WERI-Rb-1 (cell line): ENCODE data around the gene DPEP2.
"Not testable (repeated sequence)": the region's sequence is repeated elsewhere in the genome, so short reads cannot be mapped to it uniquely, and the experiment has no call there.

Experiments
- DNase-seq: peaks from one replicate; pipeline ENCODE4 v3.0.0-alpha.2; 2020
- H3K27ac ChIP-seq: fragments of 250-450 bp; sonication (Bioruptor Pico); 2 replicates; pipeline ENCODE4 v1.5.1; 2020; ENCODE audit warnings: mild to moderate bottlenecking, moderate library complexity
- H3K27me3 ChIP-seq: fragments of 250-450 bp; sonication (Bioruptor Pico); 2 replicates; pipeline ENCODE4 v1.5.1; 2021; ENCODE audit warnings: mild to moderate bottlenecking, low read depth, moderate library complexity; ENCODE audit not compliant: insufficient read depth, severe bottlenecking
- H3K36me3 ChIP-seq: fragments of 250-450 bp; sonication (Bioruptor Pico); 2 replicates; pipeline ENCODE4 v1.5.1; 2020; ENCODE audit warnings: mild to moderate bottlenecking, moderate library complexity
- H3K4me3 ChIP-seq: 2 replicates; pipeline ENCODE4 v1.5.1; 2011; ENCODE audit warnings: low read depth, mild to moderate bottlenecking, control low read depth, low read length
- H3K9me3 ChIP-seq: fragments of 250-450 bp; sonication (Bioruptor Pico); 2 replicates; pipeline ENCODE4 v1.5.1; 2021; ENCODE audit warnings: mild to moderate bottlenecking, moderate library complexity; ENCODE audit not compliant: severe bottlenecking
- TF ChIP-seq, protein P1 (sequence below): IDR thresholded peaks from 2 replicates; pipeline ENCODE4 v1.5.1; 2011; ENCODE audit warnings: low read depth, mild to moderate bottlenecking, control low read depth, inconsistent platforms, low read length

The DPEP2 gene

DNA sequence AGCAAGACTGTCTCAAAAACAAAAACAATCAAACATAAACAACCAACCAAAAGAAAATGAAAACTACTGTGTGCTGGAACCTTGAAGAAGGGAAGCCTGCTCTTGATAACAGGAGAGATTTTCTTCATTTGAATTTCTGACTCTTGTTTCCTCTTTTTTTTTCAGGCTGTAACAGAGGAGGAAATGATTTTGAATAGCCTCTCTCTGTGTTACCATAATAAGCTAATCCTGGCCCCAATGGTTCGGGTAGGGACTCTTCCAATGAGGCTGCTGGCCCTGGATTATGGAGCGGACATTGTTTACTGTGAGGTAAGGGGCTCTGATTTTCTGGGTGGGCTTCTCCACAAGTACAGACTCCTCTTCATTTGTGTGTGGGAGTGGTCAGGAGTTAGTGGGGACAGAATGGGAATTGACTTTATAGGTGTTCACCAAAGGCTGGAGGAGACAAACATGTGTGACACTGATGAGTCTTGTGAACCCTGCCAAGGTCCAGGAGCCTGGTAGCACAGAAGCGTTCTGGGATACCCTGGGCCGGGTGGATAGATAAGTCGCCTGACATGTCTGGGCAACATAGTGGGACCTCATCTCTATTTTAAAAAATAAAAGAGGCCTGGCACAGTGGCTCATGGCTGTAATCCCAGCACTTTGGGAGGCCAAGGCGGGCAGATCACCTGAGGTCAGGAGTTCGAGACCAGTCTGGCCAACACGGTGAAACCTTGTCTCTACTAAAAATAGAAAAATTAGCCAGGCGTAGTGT is 38.7 kb upstream of the DPEP2 start:
- H3K36me3 ChIP-seq = peaks cover 11% of the 10 kb centered on the region
- no peaks in the 10 kb centered on the region for H3K27me3 ChIP-seq
- TF ChIP-seq, protein P1, sequence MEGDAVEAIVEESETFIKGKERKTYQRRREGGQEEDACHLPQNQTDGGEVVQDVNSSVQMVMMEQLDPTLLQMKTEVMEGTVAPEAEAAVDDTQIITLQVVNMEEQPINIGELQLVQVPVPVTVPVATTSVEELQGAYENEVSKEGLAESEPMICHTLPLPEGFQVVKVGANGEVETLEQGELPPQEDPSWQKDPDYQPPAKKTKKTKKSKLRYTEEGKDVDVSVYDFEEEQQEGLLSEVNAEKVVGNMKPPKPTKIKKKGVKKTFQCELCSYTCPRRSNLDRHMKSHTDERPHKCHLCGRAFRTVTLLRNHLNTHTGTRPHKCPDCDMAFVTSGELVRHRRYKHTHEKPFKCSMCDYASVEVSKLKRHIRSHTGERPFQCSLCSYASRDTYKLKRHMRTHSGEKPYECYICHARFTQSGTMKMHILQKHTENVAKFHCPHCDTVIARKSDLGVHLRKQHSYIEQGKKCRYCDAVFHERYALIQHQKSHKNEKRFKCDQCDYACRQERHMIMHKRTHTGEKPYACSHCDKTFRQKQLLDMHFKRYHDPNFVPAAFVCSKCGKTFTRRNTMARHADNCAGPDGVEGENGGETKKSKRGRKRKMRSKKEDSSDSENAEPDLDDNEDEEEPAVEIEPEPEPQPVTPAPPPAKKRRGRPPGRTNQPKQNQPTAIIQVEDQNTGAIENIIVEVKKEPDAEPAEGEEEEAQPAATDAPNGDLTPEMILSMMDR = no peak
- no peak overlapping the region for H3K4me3 ChIP-seq
- no peak overlapping the region for H3K27ac ChIP-seq
- no peaks in the 10 kb centered on the region for H3K9me3 ChIP-seq
- DNase-seq = no peak

DNA sequence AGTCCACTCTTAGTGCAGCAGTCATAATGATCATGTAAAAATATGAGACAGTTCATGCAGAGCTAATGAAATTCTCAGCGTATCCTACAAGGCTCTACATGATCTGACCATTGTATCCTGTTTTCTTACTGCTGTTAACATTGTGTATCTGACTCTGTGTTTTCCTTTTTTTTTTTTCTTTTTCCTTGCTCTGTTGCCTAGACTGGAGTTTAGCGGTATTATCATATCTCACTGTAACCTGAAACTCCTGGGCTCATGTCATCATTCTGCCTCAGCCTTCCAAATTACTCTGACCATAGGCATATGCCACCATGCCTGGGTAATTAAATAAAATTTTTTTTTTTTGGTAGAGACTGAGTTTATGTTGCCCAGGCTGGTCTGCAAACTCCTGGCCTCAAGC is 35.9 kb upstream of the DPEP2 start:
- H3K36me3 ChIP-seq = peaks cover 4% of the 10 kb centered on the region
- no peak overlapping the region for H3K27ac ChIP-seq
- H3K27me3 ChIP-seq = no peaks in the 10 kb centered on the region
- no peak overlapping the region for H3K4me3 ChIP-seq
- TF ChIP-seq, protein P1 = no peak
- DNase-seq = no peak
- no peaks in the 10 kb centered on the region for H3K9me3 ChIP-seq

DNA sequence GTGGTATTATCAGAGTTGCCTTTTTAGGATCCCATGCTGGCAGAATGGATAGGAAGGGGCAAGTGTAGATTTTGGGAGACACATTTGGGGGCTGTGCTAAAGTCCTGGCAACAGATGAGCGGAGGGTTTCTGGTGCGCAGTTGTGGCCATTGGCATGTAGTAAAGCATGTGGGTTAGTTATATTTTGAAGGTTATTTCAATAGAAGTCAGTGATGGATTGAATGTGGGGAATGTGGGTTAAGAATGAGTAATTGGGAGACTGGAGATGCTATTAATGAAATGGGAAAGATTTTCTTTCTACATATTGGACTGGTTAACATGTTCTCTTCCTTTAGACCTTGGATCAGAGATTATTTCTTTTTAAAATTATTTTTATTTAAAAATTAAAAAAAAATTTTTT is 33.8 kb upstream of the DPEP2 start:
- DNase-seq = no peak
- TF ChIP-seq, protein P1 = no peak
- Histone ChIP-seq H3K4me3 (no peak overlapping the region), H3K27me3 (no peaks in the 10 kb centered on the region), H3K36me3 (0 out of 2 replicates have a peak, but pooled peaks cover 9% of the 10 kb centered on the region), H3K9me3 (no peaks in the 10 kb centered on the region), H3K27ac (no peak overlapping the region)

DNA sequence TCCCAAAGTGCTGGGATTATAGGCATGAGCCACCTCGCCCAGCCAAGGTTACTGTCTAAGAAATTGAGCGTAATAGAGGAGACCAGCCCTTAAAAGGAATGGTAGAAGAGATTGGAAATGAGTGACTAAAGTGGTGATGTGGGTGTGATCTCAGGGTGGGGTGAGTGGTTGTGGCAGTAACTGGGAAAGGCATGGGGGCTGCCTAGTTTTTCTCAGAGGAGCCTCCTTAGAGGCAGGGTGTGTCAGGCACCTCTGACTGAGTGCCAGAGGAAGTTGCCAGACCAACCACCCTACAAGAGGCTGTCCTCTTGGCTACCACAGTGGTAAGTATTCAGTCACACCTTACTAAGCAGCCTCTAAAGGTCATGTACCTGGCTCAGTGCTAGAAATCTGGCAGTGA is 32.7 kb upstream of the DPEP2 start:
- Histone ChIP-seq H3K9me3 (no peaks in the 10 kb centered on the region), H3K36me3 (peaks cover 20% of the 10 kb centered on the region), H3K27ac (peak overlapping the region; percentile 35), H3K27me3 (no peaks in the 10 kb centered on the region), H3K4me3 (no peak overlapping the region)
- DNase-seq = no peak
- TF ChIP-seq, protein P1 = no peak

DNA sequence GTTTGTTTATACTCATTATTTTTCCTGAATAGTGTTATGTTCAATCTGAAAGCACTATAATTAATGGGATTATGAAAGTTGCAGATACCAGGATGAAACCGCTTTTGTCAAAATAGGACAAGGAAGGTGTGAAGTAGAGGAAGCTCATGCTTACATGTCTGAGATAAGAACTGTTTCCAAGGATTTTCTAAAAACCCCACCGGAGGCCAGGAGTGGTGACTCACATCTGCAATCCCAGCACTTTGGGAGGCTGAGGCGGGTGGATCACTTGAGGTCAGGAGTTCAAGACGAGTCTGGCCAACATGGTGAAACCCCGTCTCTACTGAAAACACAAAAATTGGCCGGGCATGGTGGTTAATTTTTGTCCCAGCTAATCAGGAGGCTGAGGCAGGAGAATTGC is 30.8 kb upstream of the DPEP2 start:
- H3K36me3 ChIP-seq = peaks cover 32% of the 10 kb centered on the region
- H3K27me3 ChIP-seq, H3K27ac ChIP-seq, DNase-seq, H3K4me3 ChIP-seq, H3K9me3 ChIP-seq: not testable (repeated sequence)

DNA sequence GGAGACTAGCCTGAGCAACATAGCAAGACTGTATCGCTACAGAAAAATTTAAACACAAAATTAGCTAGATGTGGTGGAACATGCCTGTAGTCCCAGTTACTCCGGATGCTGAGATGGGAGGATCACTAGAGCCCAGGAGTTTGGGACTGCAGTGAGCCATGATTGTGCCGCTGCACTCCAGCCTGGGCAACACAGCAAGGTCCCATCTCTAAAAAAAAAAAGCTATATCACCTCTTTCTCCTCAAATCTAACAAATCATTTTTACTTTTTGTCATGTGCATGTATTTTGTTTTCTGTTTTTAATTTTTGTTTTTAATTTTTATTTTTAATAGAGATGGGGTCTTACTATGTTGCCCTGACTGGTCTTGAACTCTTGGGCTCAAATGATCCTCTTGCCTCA is 29.7 kb upstream of the DPEP2 start:
- Histone ChIP-seq H3K36me3 (peaks cover 32% of the 10 kb centered on the region), H3K27me3 (no peaks in the 10 kb centered on the region), H3K27ac (no peak overlapping the region), H3K9me3 (no peaks in the 10 kb centered on the region), H3K4me3 (no peak overlapping the region)
- TF ChIP-seq, protein P1 = no peak
- DNase-seq = no peak
